ENCODE results near the gene HNRNPUL1. TPM values are rescaled to one million over a fixed set of nuclear protein-coding genes. Genes with fewer than 3 reads are reported as not detected.

Gene HNRNPUL1
- total and polyA plus RNA-seq, 2 experiments from 2014 or later = 204 to 207 TPM

- H3K36me3 Mint-ChIP-seq (ENCODE audit: low read depth) = peaks cover 37% of the 10 kb centered on the region
- Histone ChIP-seq H3K27ac (ENCODE audit: low read depth) (peak overlapping the region; percentile 84; the same call in 1 of the 2 replicates), H3K36me3 (ENCODE audit: insufficient read depth) (no peaks in the 10 kb centered on the region), H3K9me2 (ENCODE audit: insufficient read depth) (no peaks in the 10 kb centered on the region), H4K20me1 (replicated peaks; ENCODE audit: insufficient read depth) (no peaks in the 10 kb centered on the region; the same call in 1 of the 2 replicates), H3K4me3 (no peak overlapping the region), H3K4me1 (ENCODE audit: insufficient read depth) (peaks cover 48% of the 10 kb centered on the region), H3K4me2 (no peak overlapping the region; the same call in 1 of the 2 replicates), H3F3A (replicated peaks; ENCODE audit: low read depth) (peaks cover 27% of the 10 kb centered on the region), H3K27me3 (ENCODE audit: insufficient read depth) (no peaks in the 10 kb centered on the region), H3K79me2 (replicated peaks; ENCODE audit: insufficient read depth) (no peaks in the 10 kb centered on the region), H2AFZ (no peak overlapping the region)
- H3K27me3 Mint-ChIP-seq (ENCODE audit: insufficient read depth, low read depth, poor library complexity) = peaks cover 28% of the 10 kb centered on the region
- peaks cover 3% of the 10 kb centered on the region; the same call in 2 of the 3 replicates for H3K9me3 Mint-ChIP-seq
- peaks cover 51% of the 10 kb centered on the region for H3K4me1 Mint-ChIP-seq
- DNase-seq (ENCODE audit: low spot score) (no peak), ATAC-seq (no peak)
- H3K4me3 Mint-ChIP-seq = no peak overlapping the region; the same call in 2 of the 3 replicates
- H3K27ac Mint-ChIP-seq = peak overlapping the region; percentile 56; the same call in 1 of the 2 replicates
- TF ChIP-seq POLR2AphosphoS5 (IDR thresholded peaks at IDR 0.05; ENCODE audit: low read depth) (no peak), NANOG (IDR thresholded peaks at IDR 0.05; ENCODE audit: borderline replicate concordance) (no peak), REST (IDR thresholded peaks at IDR 0.05; ENCODE audit: unreplicated experiment) (no peak), EZH2phosphoT487 (IDR thresholded peaks at IDR 0.05; ENCODE audit: unreplicated experiment) (no peak), EZH2 (IDR thresholded peaks at IDR 0.05; ENCODE audit: low read depth, unreplicated experiment) (no peak), ETS1 (IDR thresholded peaks at IDR 0.05) (no peak), ZNF114 (CRISPR knock-in tag; IDR thresholded peaks at IDR 0.05) (no peak), CREB1 (CRISPR knock-in tag; IDR thresholded peaks at IDR 0.05; ENCODE audit: low read depth) (no peak), ZNF331 (CRISPR knock-in tag; IDR thresholded peaks at IDR 0.05; ENCODE audit: low read depth) (no peak), CTCF (conservative IDR thresholded peaks at IDR 0.05; ENCODE audit: low read depth in 2 of 2) (no peak), ZNF462 (CRISPR knock-in tag; IDR thresholded peaks at IDR 0.05) (no peak), STAT1 (IDR thresholded peaks at IDR 0.05; ENCODE audit: unreplicated experiment) (no peak), JUNB (IDR thresholded peaks at IDR 0.05; ENCODE audit: unreplicated experiment) (no peak)
Measured at GRCh38 chr19:41322451-41322850, 58.3 kb downstream of the HNRNPUL1 start.
